Measurements from ENCODE around the gene PSD2. TPM values are rescaled to one million over a fixed set of nuclear protein-coding genes. Genes with fewer than 3 reads are reported as not detected.
A peak's percentile ranks its signal among the peaks of the same experiment; 100 is the strongest.

Gene PSD2
- total RNA-seq, 1 donor from 2014 or later, result 0.14 TPM

DNA sequence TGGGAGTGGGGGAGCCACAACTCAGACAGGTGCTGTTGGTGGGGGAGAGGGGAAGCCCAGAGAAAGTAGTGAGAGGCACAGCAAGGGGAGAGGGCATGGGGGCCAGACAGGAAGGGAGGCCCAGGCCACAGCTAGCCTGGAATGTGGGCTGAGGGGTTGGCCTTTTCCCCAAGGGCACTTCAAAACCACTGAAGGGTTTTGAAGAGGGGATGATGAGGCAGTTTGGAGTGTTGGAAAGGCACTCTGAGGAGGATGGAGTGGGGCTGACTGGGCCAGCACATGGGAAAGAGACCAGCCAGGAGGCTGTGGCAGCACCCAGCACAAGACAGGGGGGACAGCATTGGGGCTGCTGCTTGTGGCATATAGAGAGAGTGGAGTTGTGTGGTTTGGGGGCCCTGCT, 3.8 kb downstream of the PSD2 start:
- H3K36me3 Mint-ChIP-seq (ENCODE audit: insufficient read depth), result no peaks in the 10 kb centered on the region
- no peaks in the 10 kb centered on the region for H3K9me3 Mint-ChIP-seq (ENCODE audit: low read depth)
- peaks cover 82% of the 10 kb centered on the region for H3K27me3 Mint-ChIP-seq

DNA sequence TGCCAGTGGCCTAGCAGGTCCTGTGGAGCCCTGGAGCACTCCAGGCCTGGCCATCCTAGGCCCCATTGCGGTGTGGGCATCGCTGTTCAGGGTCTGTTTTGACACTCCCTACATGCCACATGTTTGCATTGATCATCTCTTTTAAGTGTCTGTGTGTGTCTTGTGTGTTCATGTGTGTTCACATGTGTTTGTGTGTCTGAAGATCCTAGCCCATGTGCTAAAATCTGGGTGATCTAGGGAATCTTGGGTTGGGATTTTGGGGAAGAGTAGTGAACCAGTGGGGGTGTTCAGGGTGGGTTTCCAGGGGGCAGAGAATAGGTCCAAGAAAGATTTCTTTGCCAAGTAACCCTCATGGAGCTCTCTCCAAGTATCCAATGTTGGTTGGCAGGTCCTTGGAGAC, 8.4 kb downstream of the PSD2 start:
- H3K27ac Mint-ChIP-seq, result no peak overlapping the region
- no peaks in the 10 kb centered on the region for H3K4me1 Mint-ChIP-seq (ENCODE audit: low read depth)
- peaks cover 67% of the 10 kb centered on the region for H3K27me3 Mint-ChIP-seq
- TF ChIP-seq CTCF (IDR thresholded peaks at IDR 0.05; ENCODE audit: unreplicated experiment), result no peak
- DNase-seq (ENCODE audit: low spot score, unreplicated experiment), result no peak
- no peak overlapping the region for H3K4me3 Mint-ChIP-seq (ENCODE audit: low read depth)
- H3K36me3 Mint-ChIP-seq (ENCODE audit: insufficient read depth), result no peaks in the 10 kb centered on the region
- H3K9me3 Mint-ChIP-seq (ENCODE audit: low read depth), result no peaks in the 10 kb centered on the region

More for the DNA sequence above, 3.8 kb downstream of the PSD2 start:
- TF ChIP-seq CTCF (IDR thresholded peaks at IDR 0.05; ENCODE audit: unreplicated experiment), result no peak
- Mint-ChIP-seq H3K27ac (no peak overlapping the region), H3K4me3 (ENCODE audit: low read depth) (no peak overlapping the region), H3K4me1 (ENCODE audit: low read depth) (no peaks in the 10 kb centered on the region)
- no peak for DNase-seq (ENCODE audit: low spot score, unreplicated experiment)

DNA sequence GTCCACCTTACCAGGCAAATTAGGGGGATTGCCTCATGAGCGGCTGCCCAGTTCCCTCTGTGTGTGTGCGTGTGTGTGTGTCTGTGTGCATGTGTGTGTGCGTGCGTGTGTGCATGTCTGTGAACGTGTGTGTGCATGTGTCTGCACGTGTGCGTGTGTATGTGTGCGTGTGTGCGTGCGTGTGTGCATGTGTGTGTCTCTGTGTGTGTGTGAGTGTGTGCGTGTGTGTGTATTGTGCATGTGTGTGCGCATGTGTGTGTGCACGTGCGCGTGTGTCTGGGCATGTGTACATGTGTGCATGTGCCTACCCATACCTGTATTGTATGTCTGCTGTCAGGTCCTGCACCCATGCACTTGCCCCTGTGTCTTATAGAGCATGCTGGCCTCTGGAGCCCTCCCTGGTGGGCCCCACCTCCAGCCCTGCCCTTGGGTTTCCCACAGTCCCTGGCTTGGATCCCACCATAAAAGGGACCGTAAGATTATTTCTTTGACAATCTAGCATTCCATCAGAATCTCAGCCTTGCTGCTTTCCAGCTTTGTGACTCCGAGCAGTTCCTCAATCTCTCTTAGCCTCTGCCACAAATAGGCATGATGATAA, 9.3 kb downstream of the PSD2 start:
- Mint-ChIP-seq H3K27ac (peak overlapping the region; percentile 14), H3K4me3 (ENCODE audit: low read depth) (no peak overlapping the region), H3K9me3 (ENCODE audit: low read depth) (no peaks in the 10 kb centered on the region), H3K27me3 (peaks cover 58% of the 10 kb centered on the region), H3K4me1 (ENCODE audit: low read depth) (no peaks in the 10 kb centered on the region), H3K36me3 (ENCODE audit: insufficient read depth) (no peaks in the 10 kb centered on the region)
- DNase-seq (ENCODE audit: low spot score, unreplicated experiment), result no peak
- TF ChIP-seq CTCF (IDR thresholded peaks at IDR 0.05; ENCODE audit: unreplicated experiment), result no peak

DNA sequence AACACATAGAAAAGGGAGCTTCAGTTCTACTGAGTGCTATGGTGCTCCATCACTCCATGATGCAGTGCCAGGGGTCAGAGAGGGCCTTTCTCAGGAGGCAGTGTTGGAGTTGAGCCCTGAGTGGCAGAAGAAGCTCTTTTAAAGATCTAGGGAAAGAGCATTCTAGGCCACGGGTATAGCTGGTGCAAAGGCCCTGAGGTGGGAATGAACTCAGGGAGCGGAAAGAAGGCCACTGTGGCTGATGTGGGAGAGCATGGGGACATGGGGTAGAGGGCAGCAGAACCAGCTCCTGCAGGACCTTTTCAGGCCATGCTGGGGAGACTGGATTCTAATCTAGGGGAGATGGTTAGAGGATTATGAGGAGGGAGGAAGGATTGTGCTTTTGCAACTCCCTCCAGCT, 9.9 kb downstream of the PSD2 start:
- Mint-ChIP-seq H3K36me3 (ENCODE audit: insufficient read depth) (no peaks in the 10 kb centered on the region), H3K9me3 (ENCODE audit: low read depth) (no peaks in the 10 kb centered on the region), H3K4me1 (ENCODE audit: low read depth) (no peaks in the 10 kb centered on the region), H3K27me3 (peaks cover 57% of the 10 kb centered on the region), H3K27ac (no peak overlapping the region), H3K4me3 (ENCODE audit: low read depth) (no peak overlapping the region)
- no peak for TF ChIP-seq CTCF (IDR thresholded peaks at IDR 0.05; ENCODE audit: unreplicated experiment)
- DNase-seq (ENCODE audit: low spot score, unreplicated experiment), result no peak

- DNase-seq (ENCODE audit: low spot score, unreplicated experiment), result no peak
- H3K4me1 Mint-ChIP-seq (ENCODE audit: low read depth), result no peaks in the 10 kb centered on the region
- no peaks in the 10 kb centered on the region for H3K36me3 Mint-ChIP-seq (ENCODE audit: insufficient read depth)
- no peak for TF ChIP-seq CTCF (IDR thresholded peaks at IDR 0.05; ENCODE audit: unreplicated experiment)
- no peaks in the 10 kb centered on the region for H3K9me3 Mint-ChIP-seq (ENCODE audit: low read depth)
- H3K27ac Mint-ChIP-seq, result no peak overlapping the region
- H3K27me3 Mint-ChIP-seq, result peaks cover 53% of the 10 kb centered on the region
- no peak overlapping the region for H3K4me3 Mint-ChIP-seq (ENCODE audit: low read depth)
These were observed 10.5 kb downstream of the PSD2 start for GRCh38 chr5:139806111-139806510.
